Esophagus squamous epithelium (tissue), 5 donors: ENCODE results near the gene OR2AT4. TPM values are rescaled to one million over a fixed set of nuclear protein-coding genes. Genes with fewer than 3 reads are reported as not detected.
"Not testable (repeated sequence)": the region's sequence is repeated elsewhere in the genome, so short reads cannot be mapped to it uniquely, and the experiment has no call there.

ENCODE experiments used
- DNase-seq: peaks from one replicate; lab custom pipeline; 2025; lab: John Stamatoyannopoulos, UW
- H3K27ac ChIP-seq, 4 donors: fragments of 200-600 bp; sonication (generic); one replicate each; pipeline ENCODE4 v1.5.1; 2016 to 2019; ENCODE audit warnings: mild to moderate bottlenecking in 1 of 4
- H3K27me3 ChIP-seq, 4 donors: fragments of 200-600 bp; sonication (generic); 1 replicate in 3 of 4; 2 replicates in 1 of 4; pipeline versions ENCODE4 v1.5.1 to v1.6.0; 2017 to 2021; ENCODE audit warnings: antibody characterized with exemption in 1 of 4
- H3K36me3 ChIP-seq, 3 donors: fragments of 200-600 bp; sonication (generic); one replicate each; pipeline ENCODE4 v1.5.1; 2016 to 2019
- H3K4me1 ChIP-seq, 3 donors: fragments of 200-600 bp; sonication (generic); one replicate each; pipeline ENCODE4 v1.5.1; 2017 to 2019
- H3K4me3 ChIP-seq, 4 donors: fragments of 200-600 bp; sonication (generic); 1 replicate in 3 of 4; 2 replicates in 1 of 4; pipeline ENCODE4 v1.5.1; 2016 to 2019; ENCODE audit warnings: mild to moderate bottlenecking in 2 of 4, moderate library complexity in 1 of 4
- H3K9me3 ChIP-seq, 3 donors: fragments of 200-600 bp; sonication (generic); one replicate each; pipeline ENCODE4 v1.5.1; 2016 to 2019
- CTCF ChIP-seq, 6 experiments: fragments of 450-650 bp in 4 of 6; fragments of 200-600 bp in 2 of 6; sonication (generic) in 2 of 6; IDR thresholded peaks; one replicate each; pipeline ENCODE4 v1.5.1; 2016 to 2019; ENCODE audit warnings: antibody characterized with exemption in 6 of 6, mild to moderate bottlenecking in 4 of 6, moderate library complexity in 4 of 6
- POLR2A ChIP-seq, 4 donors: fragments of 450-650 bp; IDR thresholded peaks; one replicate each; pipeline ENCODE4 v1.6.1; 2017; ENCODE audit warnings: antibody characterized with exemption in 4 of 4, mild to moderate bottlenecking in 4 of 4, moderate library complexity in 3 of 4
- WGBS, 2 donors: methylation state at CpG; one replicate each; pipeline ENCODE4 v1.1.5; 2018; 5-methylcytosine and 5-hydroxymethylcytosine counted together
- intact Hi-C: fragments of 100-400 bp; cut with DNase I; formaldehyde crosslinking; loops from one replicate; pipeline ENCODE4 v1.15.0; 2022
- total RNA-seq, 4 donors: library from RNA; depleted of rRNA; stranded (reverse); fragments of >200 nt; gene quantifications; one replicate each; pipeline ENCODE4 v1.1.0, GENCODE V29; 2016
- donor health status: DM: yes; HTN: yes; CAD: no.

Gene OR2AT4
- total RNA-seq, 4 donors from 2014 or later: not detected

GRCh38 chr11:75047191-75047590 lies 49.5 kb downstream of the OR2AT4 start:
- no peak for DNase-seq
- H3K4me1 ChIP-seq: no peaks in the 10 kb centered on the region
- H3K4me3 ChIP-seq: no peak overlapping the region
- WGBS, 2 donors: 85 to 86% methylated on average over 4 of the region's 4 CpGs
- no peaks in the 10 kb centered on the region for H3K36me3 ChIP-seq
- no peaks in the 10 kb centered on the region for H3K27me3 ChIP-seq
- no peak for TF ChIP-seq POLR2A (IDR thresholded peaks at IDR 0.05)
- no peak for TF ChIP-seq CTCF (IDR thresholded peaks at IDR 0.05)
- H3K27ac ChIP-seq: no peak overlapping the region
- intact Hi-C loops: no loop called here
- H3K9me3 ChIP-seq: no peaks in the 10 kb centered on the region

GRCh38 chr11:75046668-75047067 lies 50.0 kb downstream of the OR2AT4 start:
- H3K27ac ChIP-seq, H3K9me3 ChIP-seq, H3K4me3 ChIP-seq, DNase-seq, H3K36me3 ChIP-seq, H3K27me3 ChIP-seq, H3K4me1 ChIP-seq, intact Hi-C loops: not testable (repeated sequence)
- WGBS, 2 donors: 77 to 84% methylated on average over 5 of the region's 5 CpGs

GRCh38 chr11:75044381-75045170 lies 52.1 kb downstream of the OR2AT4 start:
- intact Hi-C loops, H3K9me3 ChIP-seq, DNase-seq, H3K4me3 ChIP-seq, H3K27ac ChIP-seq, H3K27me3 ChIP-seq, H3K4me1 ChIP-seq, H3K36me3 ChIP-seq: not testable (repeated sequence)
- 70 to 82% methylated on average over 11 to 13 of the region's 15 CpGs for WGBS, 2 donors

- H3K9me3 ChIP-seq, intact Hi-C loops, H3K27me3 ChIP-seq, DNase-seq, H3K4me1 ChIP-seq, H3K4me3 ChIP-seq, H3K36me3 ChIP-seq, H3K27ac ChIP-seq: not testable (repeated sequence)
- 34 to 46% methylated on average over 3 of the region's 3 CpGs for WGBS, 2 donors
These were observed 54.9 kb downstream of the OR2AT4 start for GRCh38 chr11:75041821-75042220.

GRCh38 chr11:75041263-75041662 lies 55.4 kb downstream of the OR2AT4 start:
- 94 to 98% methylated on average over 2 of the region's 2 CpGs for WGBS, 2 donors
- no peaks in the 10 kb centered on the region for H3K27me3 ChIP-seq
- no peak for DNase-seq

GRCh38 chr11:75040167-75040770 lies 56.4 kb downstream of the OR2AT4 start:
- no peak for DNase-seq
- H3K27ac ChIP-seq: no peak overlapping the region
- H3K4me3 ChIP-seq: no peak overlapping the region
- H3K36me3 ChIP-seq: no peaks in the 10 kb centered on the region
- H3K4me1 ChIP-seq: no peaks in the 10 kb centered on the region
- WGBS, 2 donors: 92 to 96% methylated on average over 4 to 9 of the region's 11 CpGs
- no peaks in the 10 kb centered on the region for H3K9me3 ChIP-seq
- TF ChIP-seq POLR2A (IDR thresholded peaks at IDR 0.05): no peak
- TF ChIP-seq CTCF (IDR thresholded peaks at IDR 0.05): no peak
- intact Hi-C loops: no loop called here
- no peaks in the 10 kb centered on the region for H3K27me3 ChIP-seq

More at GRCh38 chr11:75041263-75041662, 55.4 kb downstream of the OR2AT4 start:
- H3K36me3 ChIP-seq: no peaks in the 10 kb centered on the region
- no peaks in the 10 kb centered on the region for H3K4me1 ChIP-seq
- no peak overlapping the region for H3K4me3 ChIP-seq
- TF ChIP-seq POLR2A (IDR thresholded peaks at IDR 0.05): no peak
- intact Hi-C loops: no loop called here
- no peak overlapping the region for H3K27ac ChIP-seq
- no peaks in the 10 kb centered on the region for H3K9me3 ChIP-seq

- no peak for DNase-seq
- no peaks in the 10 kb centered on the region for H3K27me3 ChIP-seq
- intact Hi-C loops: no loop called here
These were observed 60.6 kb downstream of the OR2AT4 start for GRCh38 chr11:75035911-75036565.

More at GRCh38 chr11:75035911-75036565, 60.6 kb downstream of the OR2AT4 start:
- no peak overlapping the region for H3K27ac ChIP-seq
- no peaks in the 10 kb centered on the region for H3K36me3 ChIP-seq
- peaks cover 0 to 4% (median 0%) of the 10 kb centered on the region in 3 donors for H3K4me1 ChIP-seq
- TF ChIP-seq POLR2A (IDR thresholded peaks at IDR 0.05) (no peak), CTCF (IDR thresholded peaks at IDR 0.05) (no peak)
- no peak overlapping the region for H3K4me3 ChIP-seq
- H3K9me3 ChIP-seq: no peaks in the 10 kb centered on the region
- 93 to 100% methylated on average over 1 to 2 of the region's 3 CpGs for WGBS, 2 donors
